ENCODE data around the gene APBB2.

DNA sequence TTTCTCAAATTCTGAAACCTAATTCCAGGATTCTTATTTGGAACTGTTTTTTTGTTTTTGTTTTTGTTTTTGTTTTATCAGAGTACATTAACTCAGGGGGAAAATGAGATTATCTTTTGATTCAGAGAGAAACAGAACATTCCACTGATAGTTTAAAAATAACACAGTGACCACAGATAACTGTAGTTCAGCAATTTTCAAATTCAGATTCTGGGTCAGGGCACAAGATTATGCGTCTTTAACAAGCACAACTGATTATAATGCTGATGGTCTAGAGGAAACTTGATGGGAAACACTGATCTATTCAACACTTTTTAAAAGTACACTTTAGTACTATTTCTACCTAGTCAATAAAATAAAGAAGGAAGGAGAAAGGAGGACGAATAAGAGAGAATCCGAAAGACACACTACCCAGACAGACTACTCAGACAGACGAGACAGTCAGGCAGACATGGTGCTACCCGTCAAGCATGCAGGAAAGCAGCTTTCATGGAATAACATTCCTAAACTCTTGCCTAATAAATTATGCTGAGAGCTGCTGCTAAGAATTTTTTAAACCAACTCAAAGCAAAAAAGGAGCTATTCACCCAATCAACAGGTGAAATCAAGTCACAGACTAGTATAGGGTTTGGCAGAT is 59.0 kb downstream of the APBB2 start:
- TF ChIP-seq RCOR1 (IDR thresholded peaks at IDR 0.05; ENCODE audit: insufficient replicate concordance, low read length) (no peak), POLR2A (IDR thresholded peaks at IDR 0.05; ENCODE audit: low read depth, low read length) (no peak), MAFK (IDR thresholded peaks at IDR 0.05; ENCODE audit: low read depth, low read length) (no peak)
- TF ChIP-seq, protein P1, sequence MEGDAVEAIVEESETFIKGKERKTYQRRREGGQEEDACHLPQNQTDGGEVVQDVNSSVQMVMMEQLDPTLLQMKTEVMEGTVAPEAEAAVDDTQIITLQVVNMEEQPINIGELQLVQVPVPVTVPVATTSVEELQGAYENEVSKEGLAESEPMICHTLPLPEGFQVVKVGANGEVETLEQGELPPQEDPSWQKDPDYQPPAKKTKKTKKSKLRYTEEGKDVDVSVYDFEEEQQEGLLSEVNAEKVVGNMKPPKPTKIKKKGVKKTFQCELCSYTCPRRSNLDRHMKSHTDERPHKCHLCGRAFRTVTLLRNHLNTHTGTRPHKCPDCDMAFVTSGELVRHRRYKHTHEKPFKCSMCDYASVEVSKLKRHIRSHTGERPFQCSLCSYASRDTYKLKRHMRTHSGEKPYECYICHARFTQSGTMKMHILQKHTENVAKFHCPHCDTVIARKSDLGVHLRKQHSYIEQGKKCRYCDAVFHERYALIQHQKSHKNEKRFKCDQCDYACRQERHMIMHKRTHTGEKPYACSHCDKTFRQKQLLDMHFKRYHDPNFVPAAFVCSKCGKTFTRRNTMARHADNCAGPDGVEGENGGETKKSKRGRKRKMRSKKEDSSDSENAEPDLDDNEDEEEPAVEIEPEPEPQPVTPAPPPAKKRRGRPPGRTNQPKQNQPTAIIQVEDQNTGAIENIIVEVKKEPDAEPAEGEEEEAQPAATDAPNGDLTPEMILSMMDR (conservative IDR thresholded peaks at IDR 0.05; ENCODE audit: low read depth, low read length): no peak

All from IMR-90 (cell line).